ENCODE measurements around the gene GTPBP6. TPM values are rescaled to one million over a fixed set of nuclear protein-coding genes. Genes with fewer than 3 reads are reported as not detected.
"Not testable (repeated sequence)": the region's sequence is repeated elsewhere in the genome, so short reads cannot be mapped to it uniquely, and the experiment has no call there.

The GTPBP6 gene
- total RNA-seq, 1 donor from 2014 or later, result 68.2 TPM

- Histone ChIP-seq H3K27me3 (ENCODE audit: control insufficient read depth, insufficient read depth, low read length) (no peaks in the 10 kb centered on the region), H3K4me3 (ENCODE audit: low read depth, low read length) (no peak overlapping the region), H3K36me3 (ENCODE audit: control insufficient read depth, insufficient read depth, low read length) (peaks cover 27% of the 10 kb centered on the region)
- no peak for TF ChIP-seq CTCF (IDR thresholded peaks at IDR 0.05; ENCODE audit: insufficient read depth, low read length, severe bottlenecking)
- FAIRE-seq (no peak), DNase-seq (ENCODE audit: low read depth) (no peak)
Measured at GRCh38 chrX:307261-308111, 11.1 kb downstream of the GTPBP6 start.

- not testable (repeated sequence) for DNase-seq (ENCODE audit: low read depth); H3K4me3 ChIP-seq (ENCODE audit: low read depth, low read length); H3K27me3 ChIP-seq (ENCODE audit: control insufficient read depth, insufficient read depth, low read length); FAIRE-seq
- peaks cover 24% of the 10 kb centered on the region for H3K36me3 ChIP-seq (ENCODE audit: control insufficient read depth, insufficient read depth, low read length)
Measured at GRCh38 chrX:306614-307251, 11.9 kb downstream of the GTPBP6 start.

- H3K36me3 ChIP-seq (ENCODE audit: control insufficient read depth, insufficient read depth, low read length), result peaks cover 21% of the 10 kb centered on the region
- not testable (repeated sequence) for FAIRE-seq; H3K4me3 ChIP-seq (ENCODE audit: low read depth, low read length); DNase-seq (ENCODE audit: low read depth); H3K27me3 ChIP-seq (ENCODE audit: control insufficient read depth, insufficient read depth, low read length)
Measured at GRCh38 chrX:305781-306613, 12.6 kb downstream of the GTPBP6 start.

- Histone ChIP-seq H3K4me3 (ENCODE audit: low read depth, low read length) (no peak overlapping the region), H3K27me3 (ENCODE audit: control insufficient read depth, insufficient read depth, low read length) (no peaks in the 10 kb centered on the region), H3K36me3 (ENCODE audit: control insufficient read depth, insufficient read depth, low read length) (peaks cover 17% of the 10 kb centered on the region)
- DNase-seq (ENCODE audit: low read depth) (no peak), FAIRE-seq (no peak)
- TF ChIP-seq CTCF (IDR thresholded peaks at IDR 0.05; ENCODE audit: insufficient read depth, low read length, severe bottlenecking), result no peak
Measured at GRCh38 chrX:302975-303374, 15.6 kb downstream of the GTPBP6 start.

GRCh38 chrX:300334-300733 is 18.3 kb downstream of the GTPBP6 start:
- Histone ChIP-seq H3K27me3 (ENCODE audit: control insufficient read depth, insufficient read depth, low read length) (no peaks in the 10 kb centered on the region), H3K4me3 (ENCODE audit: low read depth, low read length) (no peak overlapping the region), H3K36me3 (ENCODE audit: control insufficient read depth, insufficient read depth, low read length) (peaks cover 7% of the 10 kb centered on the region)
- no peak for DNase-seq (ENCODE audit: low read depth)
- no peak for FAIRE-seq
- no peak for TF ChIP-seq CTCF (IDR thresholded peaks at IDR 0.05; ENCODE audit: insufficient read depth, low read length, severe bottlenecking)

- TF ChIP-seq CTCF (IDR thresholded peaks at IDR 0.05; ENCODE audit: insufficient read depth, low read length, severe bottlenecking), result no peak
- H3K27me3 ChIP-seq (ENCODE audit: control insufficient read depth, insufficient read depth, low read length), result no peaks in the 10 kb centered on the region
- no peak for DNase-seq (ENCODE audit: low read depth)
- no peak overlapping the region for H3K4me3 ChIP-seq (ENCODE audit: low read depth, low read length)
- peaks cover 7% of the 10 kb centered on the region for H3K36me3 ChIP-seq (ENCODE audit: control insufficient read depth, insufficient read depth, low read length)
- no peak for FAIRE-seq
Measured at GRCh38 chrX:298993-299392, 19.6 kb downstream of the GTPBP6 start.
